Nucleus accumbens (tissue), 56 donors: ENCODE data around the gene HAUS5.
A peak's percentile ranks its signal among the peaks of the same experiment; 100 is the strongest.
"Not testable (repeated sequence)": the region's sequence is repeated elsewhere in the genome, so short reads cannot be mapped to it uniquely, and the experiment has no call there.

Experiments used
- DNase-seq, 56 donors: peaks; one replicate each; lab custom pipeline; 2025; lab: John Stamatoyannopoulos, UW

HAUS5 gene

DNA sequence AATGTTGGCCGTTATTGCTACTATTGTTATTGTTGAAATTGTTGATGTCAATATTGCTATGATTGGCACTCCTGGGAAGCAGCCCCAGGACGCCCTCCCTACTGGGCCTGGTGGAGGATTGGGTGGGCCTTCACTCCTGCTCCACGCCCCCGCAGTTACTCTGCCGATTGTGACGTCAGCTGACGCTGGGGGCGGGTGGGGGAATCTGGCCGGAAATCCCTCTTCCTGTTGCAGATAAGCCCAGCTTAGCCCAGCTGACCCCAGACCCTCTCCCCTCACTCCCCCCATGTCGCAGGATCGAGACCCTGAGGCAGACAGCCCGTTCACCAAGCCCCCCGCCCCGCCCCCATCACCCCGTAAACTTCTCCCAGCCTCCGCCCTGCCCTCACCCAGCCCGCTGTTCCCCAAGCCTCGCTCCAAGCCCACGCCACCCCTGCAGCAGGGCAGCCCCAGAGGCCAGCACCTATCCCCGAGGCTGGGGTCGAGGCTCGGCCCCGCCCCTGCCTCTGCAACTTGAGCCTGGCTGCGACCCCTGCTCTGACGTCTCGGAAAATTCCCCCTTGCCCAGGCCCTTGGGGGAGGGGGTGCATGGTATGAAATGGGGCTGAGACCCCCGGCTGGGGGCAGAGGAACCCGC, 29.1 kb downstream of the HAUS5 start, which contains the start of gene ETV2:
Gene ETV2 (plus strand): TSS at position 231 of the 637 bp plus-strand sequence. CDS start 716 bp downstream, outside the sequence.
- peak in 1 of 56 donors; percentile 28 for DNase-seq

DNA sequence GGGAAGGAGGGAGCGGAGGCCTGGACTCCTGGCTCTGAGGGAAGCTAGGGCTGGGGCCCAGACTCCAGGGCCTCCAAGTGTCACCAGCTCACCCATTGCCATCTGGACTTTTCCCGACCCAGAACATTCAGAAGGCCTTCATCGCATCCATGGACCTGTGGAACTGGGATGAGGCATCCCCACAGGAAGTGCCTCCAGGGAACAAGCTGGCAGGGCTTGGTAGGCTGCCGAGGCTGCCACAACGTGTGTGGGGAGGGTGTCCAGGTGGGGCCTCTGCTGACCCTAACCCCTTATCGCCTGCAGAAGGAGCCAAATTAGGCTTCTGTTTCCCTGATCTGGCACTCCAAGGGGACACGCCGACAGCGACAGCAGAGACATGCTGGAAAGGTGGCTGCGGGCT, 29.8 kb downstream of the HAUS5 start:
- no peak for DNase-seq

DNA sequence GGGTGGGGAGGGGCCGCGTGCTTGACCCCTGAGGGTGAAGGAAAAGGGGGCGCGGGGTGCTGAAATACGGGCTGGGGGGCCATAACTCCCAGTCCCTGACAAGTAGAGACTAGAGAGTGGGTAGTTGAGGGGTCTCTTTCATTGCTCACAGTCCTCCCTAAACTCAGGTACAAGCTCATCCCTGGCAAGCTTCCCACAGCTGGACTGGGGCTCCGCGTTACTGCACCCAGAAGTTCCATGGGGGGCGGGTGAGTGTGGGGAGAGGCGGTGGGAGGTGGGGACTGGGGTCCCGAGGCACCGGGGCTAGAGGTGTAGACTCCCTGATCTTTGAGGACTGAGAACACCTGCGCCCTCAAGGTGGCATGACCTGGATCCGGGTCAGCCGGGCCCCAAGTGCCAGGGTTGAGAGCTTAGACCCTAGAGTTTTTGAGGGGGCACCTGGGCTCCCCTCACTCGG, 30.3 kb downstream of the HAUS5 start:
- DNase-seq: no peak

GRCh38 chr19:35643255-35644205, 31.0 kb downstream of the HAUS5 start:
- DNase-seq: peak in 40 of 56 donors; percentile 3 to 71 (median 36)

- DNase-seq: peak in 50 of 56 donors; percentile 8 to 80 (median 42)
Measured at GRCh38 chr19:35644206-35644986, 31.9 kb downstream of the HAUS5 start.

DNA sequence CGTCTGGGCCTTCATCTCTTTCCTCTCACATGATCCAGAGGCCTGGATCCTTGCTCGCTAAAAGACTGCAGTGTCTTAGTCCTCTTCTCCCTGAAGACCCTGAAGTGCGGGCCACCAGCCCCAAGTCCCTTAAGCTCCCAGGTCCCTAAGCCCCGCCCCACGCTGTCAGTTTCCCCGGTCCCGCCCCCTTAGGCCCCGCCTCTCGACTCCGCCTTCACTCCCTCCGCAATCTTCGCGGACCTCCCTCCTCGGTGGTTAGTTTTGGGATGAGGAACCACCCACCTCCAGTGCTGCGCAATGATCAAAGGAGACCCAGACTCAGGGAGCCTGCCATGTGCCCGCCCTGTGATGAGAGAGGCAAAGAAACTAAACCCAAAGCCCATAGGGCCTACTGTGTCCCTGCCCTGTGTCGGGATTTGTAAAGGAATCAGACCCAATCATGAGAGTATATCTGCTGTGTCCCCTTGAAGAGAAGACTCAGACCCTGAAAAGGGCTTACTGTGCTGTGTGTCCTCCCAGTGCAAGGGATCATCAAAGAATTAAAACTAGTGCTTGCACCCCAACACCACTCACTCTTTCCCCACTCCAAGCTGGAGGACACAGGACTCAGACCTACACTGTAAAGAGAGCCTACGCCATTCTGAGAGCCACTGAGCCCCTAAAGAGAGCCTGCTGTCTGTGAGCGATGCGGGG, 32.6 kb downstream of the HAUS5 start:
- peak in 45 of 56 donors; percentile 5 to 78 (median 35) for DNase-seq

GRCh38 chr19:35645680-35646511, 33.4 kb downstream of the HAUS5 start:
- DNase-seq: no peak

GRCh38 chr19:35648017-35648961, 35.8 kb downstream of the HAUS5 start, which contains the start of gene COX6B1:
Gene COX6B1 (plus strand): TSS chr19:35648323. CDS start chr19:35651244, 2,921 bp downstream.
- peak; percentile 56 to 99 (median 94) for DNase-seq

- DNase-seq: no peak
Measured at GRCh38 chr19:35650581-35650980, 38.0 kb downstream of the HAUS5 start.

DNA sequence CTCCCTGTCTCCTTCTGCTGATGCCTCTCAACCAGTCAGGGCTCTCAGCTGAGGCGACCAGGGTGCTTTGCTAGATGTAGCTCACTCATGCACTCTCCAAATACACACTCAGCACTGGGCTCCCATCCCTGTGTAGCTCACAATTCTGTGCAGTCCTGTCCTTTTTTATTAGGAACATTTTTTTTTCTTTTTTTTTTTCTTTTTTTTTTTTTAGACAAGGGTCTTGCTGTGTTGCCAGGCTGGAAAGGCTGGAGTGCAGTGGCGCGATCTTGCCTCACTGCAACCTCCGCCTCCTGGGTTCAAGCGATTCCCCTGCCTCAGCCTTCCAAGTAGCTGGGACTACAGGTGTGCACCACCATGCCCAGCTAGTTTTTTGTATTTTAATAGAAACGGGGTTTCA, 42.3 kb downstream of the HAUS5 start:
- not testable (repeated sequence) for DNase-seq

DNA sequence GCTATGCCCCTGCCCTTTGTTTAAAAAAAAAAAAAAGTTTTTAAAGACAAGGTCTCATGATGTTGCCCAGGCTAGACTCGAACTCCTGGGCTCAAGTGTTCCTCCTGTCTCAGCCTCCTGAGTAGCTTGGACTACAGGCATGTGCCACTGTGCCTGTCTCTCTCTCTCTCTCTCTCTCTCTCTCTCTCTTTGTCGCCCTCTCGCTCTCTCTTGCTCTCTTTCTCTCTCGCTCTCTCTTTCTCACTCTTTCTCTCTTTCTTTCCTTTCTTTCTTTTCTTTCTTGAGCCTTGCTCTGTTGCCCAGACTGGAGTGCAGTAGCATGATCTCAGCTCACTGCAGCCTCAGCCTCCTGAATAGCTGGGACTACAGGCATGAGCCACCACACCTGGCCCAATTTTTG, 43.1 kb downstream of the HAUS5 start:
- no peak for DNase-seq

GRCh38 chr19:35656700-35657099, 44.2 kb downstream of the HAUS5 start:
- no peak for DNase-seq

GRCh38 chr19:35657904-35658700, 45.6 kb downstream of the HAUS5 start:
- DNase-seq: no peak

- no peak for DNase-seq
Measured at GRCh38 chr19:35661995-35662340, 49.4 kb downstream of the HAUS5 start.

- no peak for DNase-seq
Measured at GRCh38 chr19:35663981-35664380, 51.4 kb downstream of the HAUS5 start.

DNA sequence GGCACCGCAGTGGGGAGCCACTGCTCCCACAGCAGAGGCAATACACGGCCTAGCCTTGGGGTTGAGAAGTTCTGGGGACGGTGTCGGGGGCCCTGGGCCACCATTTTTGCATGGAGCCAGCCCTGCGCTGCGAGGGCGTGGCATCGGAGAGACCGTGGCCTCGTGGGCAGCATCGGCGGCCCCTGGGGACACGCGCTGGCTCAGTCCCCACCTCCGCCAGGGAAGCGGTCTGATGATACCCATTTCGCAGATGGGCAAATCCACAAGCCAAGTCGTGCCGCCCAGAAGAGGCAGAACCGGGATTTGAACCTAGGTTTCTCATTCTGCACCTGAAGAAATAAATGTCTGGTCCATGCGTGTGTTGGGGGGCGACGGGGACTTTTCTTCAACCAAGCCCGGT, 52.6 kb downstream of the HAUS5 start:
- DNase-seq: no peak

- DNase-seq: no peak
Measured at GRCh38 chr19:35665604-35666003, 53.1 kb downstream of the HAUS5 start.
